ENCODE data around the gene SPAG4.

The SPAG4 gene

GRCh38 chr20:35595456-35595855, 20.2 kb upstream of the SPAG4 start:
- Histone ChIP-seq H3K4me3 (ENCODE audit: low read length, poor library complexity, severe bottlenecking) (no peak overlapping the region), H3K9me3 (ENCODE audit: insufficient read depth, low read depth, low read length) (no peaks in the 10 kb centered on the region), H3K9ac (ENCODE audit: low read depth, low read length, poor library complexity, severe bottlenecking) (no peak overlapping the region), H3K4me1 (ENCODE audit: insufficient read depth, low read length, poor library complexity, severe bottlenecking) (no peaks in the 10 kb centered on the region), H4K20me1 (ENCODE audit: insufficient read depth, low read length, poor library complexity, severe bottlenecking) (no peaks in the 10 kb centered on the region), H3K27me3 (ENCODE audit: insufficient read depth, low read length, poor library complexity, severe bottlenecking) (no peaks in the 10 kb centered on the region), H3K36me3 (ENCODE audit: insufficient read depth, low read length) (no peaks in the 10 kb centered on the region), H3K9me2 (replicated peaks; ENCODE audit: low read depth, low read length) (no peaks in the 10 kb centered on the region), H3K4me2 (ENCODE audit: low read depth, low read length, poor library complexity, severe bottlenecking) (no peak overlapping the region), H3F3A (ENCODE audit: low read depth) (no peaks in the 10 kb centered on the region), H3K79me2 (ENCODE audit: insufficient read depth, low read length) (no peaks in the 10 kb centered on the region), H2AFZ (ENCODE audit: low read length) (no peak overlapping the region)
- no peak for TF ChIP-seq EZH2phosphoT487 (IDR thresholded peaks at IDR 0.05; ENCODE audit: borderline replicate concordance)
- no peak for TF ChIP-seq CTCF (conservative IDR thresholded peaks at IDR 0.05; ENCODE audit: low read length)

- Histone ChIP-seq H3K79me2 (ENCODE audit: insufficient read depth, low read length) (no peaks in the 10 kb centered on the region), H3K4me3 (ENCODE audit: low read length, poor library complexity, severe bottlenecking) (no peak overlapping the region), H3K9ac (ENCODE audit: low read depth, low read length, poor library complexity, severe bottlenecking) (no peak overlapping the region), H3K9me2 (replicated peaks; ENCODE audit: low read depth, low read length) (no peaks in the 10 kb centered on the region), H3K36me3 (ENCODE audit: insufficient read depth, low read length) (no peaks in the 10 kb centered on the region), H3K27me3 (ENCODE audit: insufficient read depth, low read length, poor library complexity, severe bottlenecking) (no peaks in the 10 kb centered on the region), H3K4me2 (ENCODE audit: low read depth, low read length, poor library complexity, severe bottlenecking) (no peak overlapping the region), H3F3A (ENCODE audit: low read depth) (no peaks in the 10 kb centered on the region), H3K9me3 (ENCODE audit: insufficient read depth, low read depth, low read length) (no peaks in the 10 kb centered on the region), H2AFZ (ENCODE audit: low read length) (no peak overlapping the region), H4K20me1 (ENCODE audit: insufficient read depth, low read length, poor library complexity, severe bottlenecking) (no peaks in the 10 kb centered on the region), H3K4me1 (ENCODE audit: insufficient read depth, low read length, poor library complexity, severe bottlenecking) (no peaks in the 10 kb centered on the region)
- TF ChIP-seq EZH2phosphoT487 (IDR thresholded peaks at IDR 0.05; ENCODE audit: borderline replicate concordance): no peak
- no peak for TF ChIP-seq CTCF (conservative IDR thresholded peaks at IDR 0.05; ENCODE audit: low read length)
Observed at GRCh38 chr20:35595901-35596300, 19.7 kb upstream of the SPAG4 start.

DNA sequence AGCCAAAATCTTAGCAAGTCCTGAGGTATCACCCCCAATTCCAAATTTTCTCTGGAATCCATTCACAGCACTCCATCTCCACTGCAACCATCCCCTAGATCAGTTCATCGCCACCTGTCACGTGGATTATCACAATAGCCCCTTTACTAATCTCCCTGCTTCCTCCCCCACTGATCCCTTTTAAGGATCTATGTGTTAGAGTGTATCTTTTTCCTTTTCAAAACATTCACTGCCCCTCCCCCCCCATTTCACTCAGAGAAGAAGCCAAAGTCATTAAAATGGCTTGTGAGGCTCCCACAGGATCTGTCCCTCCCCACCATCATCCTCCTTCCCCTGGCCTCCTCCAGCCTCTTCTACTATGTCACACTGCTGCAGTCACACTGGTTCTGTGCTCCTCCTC, 18.4 kb upstream of the SPAG4 start:
- H3K9me2 ChIP-seq (replicated peaks; ENCODE audit: low read depth, low read length): no peaks in the 10 kb centered on the region
- TF ChIP-seq CTCF (conservative IDR thresholded peaks at IDR 0.05; ENCODE audit: low read length) (no peak), EZH2phosphoT487 (IDR thresholded peaks at IDR 0.05; ENCODE audit: borderline replicate concordance) (no peak)

More for the DNA sequence above, 18.4 kb upstream of the SPAG4 start:
- Histone ChIP-seq H3K4me3 (ENCODE audit: low read length, poor library complexity, severe bottlenecking) (no peak overlapping the region), H3K36me3 (ENCODE audit: insufficient read depth, low read length) (no peaks in the 10 kb centered on the region), H3K9me3 (ENCODE audit: insufficient read depth, low read depth, low read length) (no peaks in the 10 kb centered on the region), H3K4me1 (ENCODE audit: insufficient read depth, low read length, poor library complexity, severe bottlenecking) (no peaks in the 10 kb centered on the region), H3K27me3 (ENCODE audit: insufficient read depth, low read length, poor library complexity, severe bottlenecking) (no peaks in the 10 kb centered on the region), H3K79me2 (ENCODE audit: insufficient read depth, low read length) (no peaks in the 10 kb centered on the region), H3F3A (ENCODE audit: low read depth) (no peaks in the 10 kb centered on the region), H3K9ac (ENCODE audit: low read depth, low read length, poor library complexity, severe bottlenecking) (no peak overlapping the region), H3K4me2 (ENCODE audit: low read depth, low read length, poor library complexity, severe bottlenecking) (no peak overlapping the region), H2AFZ (ENCODE audit: low read length) (no peak overlapping the region), H4K20me1 (ENCODE audit: insufficient read depth, low read length, poor library complexity, severe bottlenecking) (no peaks in the 10 kb centered on the region)
